K562 (cell line): Measurements from ENCODE around the gene PHEX. TPM values are rescaled to one million over a fixed set of nuclear protein-coding genes. Genes with fewer than 3 reads are reported as not detected.

ENCODE experiments used
- ATAC-seq: fragments of 200-7000 bp; cut with Tn5 transposase; 3 replicates; pipeline ENCODE4 v1.9.1; 2020; ENCODE audit warnings: moderate library complexity
- BruUV-seq: library from RNA; stranded (reverse); fragments of 400-500 nt; replicated peaks from 2 replicates; lab custom pipeline; 2021; lab: Mats Ljungman, UMichigan
- CTCF ChIA-PET: fragments of 300-600 bp; formaldehyde crosslinking; extraction: SDS; loops from one replicate; lab custom pipeline; 2021; ENCODE audit warnings: low intra/inter-chr PET ratio; lab: Yijun Ruan, JAX
- POLR2A ChIA-PET: fragments of 300-600, 350-650 bp; sonication (Branson Sonifier 250); formaldehyde crosslinking; extraction: SDS; loops from one replicate; lab custom pipeline; 2021; ENCODE audit warnings: antibody characterized with exemption, inconsistent platforms; lab: Yijun Ruan, JAX
- DNase-seq, 4 experiments: peaks; one replicate each; pipeline versions ENCODE4 v3.0.0 to v3.0.0-alpha.2; 2011 to 2018; ENCODE audit warnings: low spot score in 3 of 4, mixed read lengths in 3 of 4; ENCODE audit errors: extremely low read depth in 1 of 4
- FAIRE-seq: peaks from 2 replicates; lab custom pipeline; 2011; peaks lifted over from hg19 to GRCh38; lab: Jason Lieb, UNC
- H2AFZ ChIP-seq: 2 replicates; pipeline ENCODE4 v1.6.0; 2011; ENCODE audit warnings: low read depth, low read length, control low read depth, inconsistent platforms
- H3K27ac ChIP-seq: fragments of 200-600 bp; 3 replicates; pipeline ENCODE4 v1.8.0; 2011; ENCODE audit warnings: low read depth, mild to moderate bottlenecking, control low read depth, inconsistent platforms, low read length, moderate library complexity, mixed read lengths; ENCODE audit errors: extremely low read depth
- H3K27me3 ChIP-seq, 2 experiments: fragments of 300-600 bp in 1 of 2; 2 replicates in 1 of 2; 3 replicates in 1 of 2; pipeline versions ENCODE4 v1.6.0 to v1.8.0; 2011; ENCODE audit warnings: inconsistent platforms in 2 of 2, low read length in 2 of 2, mild to moderate bottlenecking in 1 of 2, mixed read lengths in 1 of 2, moderate library complexity in 1 of 2; ENCODE audit not compliant: control insufficient read depth in 2 of 2, insufficient read depth in 2 of 2
- H3K36me3 ChIP-seq: fragments of 300-600 bp; 3 replicates; pipeline ENCODE4 v1.8.0; 2011; ENCODE audit warnings: mild to moderate bottlenecking, low read length, inconsistent platforms; ENCODE audit not compliant: control insufficient read depth, insufficient read depth
- H3K4me1 ChIP-seq, 2 experiments: fragments of 200-600 bp in 1 of 2; replicated peaks in 1 of 2; 2 replicates in 1 of 2; 3 replicates in 1 of 2; pipeline versions ENCODE4 v1.5.1 to v1.8.0; 2011; ENCODE audit warnings: inconsistent platforms in 2 of 2, low read length in 2 of 2, mild to moderate bottlenecking in 1 of 2, mixed read lengths in 1 of 2, moderate library complexity in 1 of 2; ENCODE audit not compliant: control insufficient read depth in 2 of 2, insufficient read depth in 2 of 2
- H3K4me2 ChIP-seq: 2 replicates; pipeline ENCODE4 v1.6.1; 2011; ENCODE audit warnings: low read length, control low read depth, inconsistent platforms, mixed read lengths; ENCODE audit not compliant: insufficient read depth
- H3K4me3 ChIP-seq: fragments of 200-600 bp; sonication (generic), shearing (Covaris generic); 2 replicates; pipeline ENCODE4 v1.5.1; 2016; ENCODE audit warnings: control low read depth, inconsistent platforms
- H3K79me2 ChIP-seq: fragments of 200-600 bp; 3 replicates; pipeline ENCODE4 v1.8.0; 2011; ENCODE audit warnings: low read length, inconsistent platforms; ENCODE audit not compliant: control insufficient read depth, insufficient read depth
- H3K9ac ChIP-seq, 2 experiments: 2 replicates each; pipeline versions ENCODE4 v1.6.0 to v1.6.1; 2011; ENCODE audit warnings: low read depth in 2 of 2, low read length in 2 of 2, control low read depth in 1 of 2, inconsistent platforms in 1 of 2, mild to moderate bottlenecking in 1 of 2, mixed read lengths in 1 of 2; ENCODE audit not compliant: insufficient read depth in 1 of 2
- H3K9me1 ChIP-seq: one replicate; pipeline ENCODE4 v1.6.0; 2011; ENCODE audit warnings: inconsistent platforms, mild to moderate bottlenecking, low read length, moderate library complexity; ENCODE audit not compliant: control insufficient read depth, insufficient read depth
- H3K9me3 ChIP-seq: replicated peaks from 2 replicates; pipeline ENCODE4 v1.5.1; 2011; ENCODE audit warnings: low read depth, low read length, inconsistent platforms; ENCODE audit not compliant: control insufficient read depth, insufficient read depth
- H4K20me1 ChIP-seq: replicated peaks from 2 replicates; pipeline ENCODE4 v1.6.1; 2011; ENCODE audit warnings: low read length, inconsistent platforms, mixed read lengths; ENCODE audit not compliant: control insufficient read depth, insufficient read depth
- KDM2B ChIP-seq: fragments of 250-450 bp; sonication (Bioruptor Pico); IDR thresholded peaks from 2 replicates; pipeline ENCODE4 v1.8.0; 2021; ENCODE audit warnings: mild to moderate bottlenecking, moderate library complexity
- MYBL2 ChIP-seq, 2 experiments: fragments of 450-650 bp in 1 of 2; sonication (generic) in 1 of 2; formaldehyde crosslinking in 1 of 2; IDR thresholded peaks; 2 replicates each; pipeline versions ENCODE4 v1.6.1 to v1.8.1; 2017 to 2022; ENCODE audit warnings: borderline replicate concordance in 1 of 2, inconsistent platforms in 1 of 2, low read depth in 1 of 2, mild to moderate bottlenecking in 1 of 2, missing genetic modification reagents in 1 of 2, moderate library complexity in 1 of 2
- RAD21 ChIP-seq, 2 experiments: fragments of 250-450 bp in 1 of 2; fragments of 450-650 bp in 1 of 2; sonication (Bioruptor Pico) in 1 of 2; formaldehyde crosslinking in 1 of 2; IDR thresholded peaks in 1 of 2; conservative IDR thresholded peaks in 1 of 2; 2 replicates each; pipeline versions ENCODE4 v1.4.0 to v1.8.0; 2020 to 2022; ENCODE audit warnings: mild to moderate bottlenecking in 2 of 2, moderate library complexity in 1 of 2
- REST ChIP-seq, 2 experiments: fragments of 450-650 bp; formaldehyde crosslinking in 1 of 2; IDR thresholded peaks; 2 replicates each; pipeline versions ENCODE4 v1.4.0 to v1.6.1; 2014 to 2020; ENCODE audit warnings: mild to moderate bottlenecking in 2 of 2, borderline replicate concordance in 1 of 2, low read depth in 1 of 2
- WGBS: fragments of 100-300 bp; shearing (Covaris generic); methylation state at CpG from one replicate; pipeline ENCODE4 v1.1.6; 2016; ENCODE audit warnings: low coverage, mixed read lengths; ENCODE audit not compliant: insufficient coverage; ENCODE audit errors: missing lambda C conversion rate; 5-methylcytosine and 5-hydroxymethylcytosine counted together
- in situ Hi-C: fragments of 300-500 bp; cut with MboI; formaldehyde crosslinking; loops from 4 replicates; pipeline ENCODE4 v1.15.0; 2018; ENCODE audit warnings: inconsistent platforms, mixed read lengths
- intact Hi-C: fragments of 100-400 bp; cut with micrococcal nuclease; formaldehyde crosslinking; loops from 2 replicates; pipeline ENCODE4 v1.14.2; 2022
- polyA plus RNA-seq, 8 experiments: library from polyadenylated mRNA; depleted of rRNA in 4 of 8; stranded (reverse) in 5 of 8; unstranded in 3 of 8; fragments of >200 nt; fragmentation: Nextera tagmentation in 2 of 8; fragmentation: Illumina TruSeq in 1 of 8; extraction: Ambion mirVana in 2 of 8; extraction: Trizol in 1 of 8; gene quantifications; 2 replicates each; pipeline versions ENCODE4 v1.2.1 to v1.2.3, GENCODE V29; 2011 to 2014; ENCODE audit warnings: inconsistent platforms in 1 of 8, missing spikeins in 1 of 8
- total RNA-seq, 7 experiments: library from RNA; depleted of rRNA in 6 of 7; stranded (reverse); fragments of >200 nt in 6 of 7; fragmentation: Illumina TruSeq in 2 of 7; extraction: Trizol in 2 of 7; gene quantifications; 2 replicates each; pipeline versions ENCODE4 v1.2.1 to v1.2.3, GENCODE V29; 2011 to 2021; ENCODE audit warnings: low replicate concordance in 1 of 7

PHEX gene
- total and polyA plus RNA-seq, 9 of the 15 experiments (the other 6 are each of a cell fraction or from before 2014, with no cell fraction given) = 0.01 to 0.11 (median 0.04) TPM; not detected in 6

DNA sequence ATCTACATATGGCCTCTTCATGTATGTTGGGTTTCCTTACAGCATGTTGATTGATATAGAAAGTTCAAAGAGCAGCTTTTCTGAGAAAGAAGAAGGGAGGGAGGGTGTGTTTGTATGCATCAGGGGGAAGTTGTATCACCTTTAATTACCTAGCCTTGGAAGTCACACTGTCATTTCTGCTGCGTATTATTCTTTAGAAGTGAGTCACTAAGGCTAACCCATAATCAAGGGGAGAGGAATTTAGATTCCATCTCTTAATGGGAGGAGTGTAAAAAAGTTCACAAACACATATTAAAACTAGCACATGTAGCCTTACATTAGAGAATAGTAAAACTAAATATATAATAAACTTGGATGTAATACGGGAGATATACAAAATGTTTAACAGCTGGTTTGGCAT lies 154.0 kb downstream of the PHEX start:
- no peaks in the 10 kb centered on the region for H3K4me1 ChIP-seq
- FAIRE-seq = no peak
- BruUV-seq = no TSS peak
- H3K27ac ChIP-seq = no peak overlapping the region
- H3K4me3 ChIP-seq = no peak overlapping the region
- H4K20me1 ChIP-seq = no peaks in the 10 kb centered on the region
- no peak for DNase-seq
- no peaks in the 10 kb centered on the region for H3K36me3 ChIP-seq
- WGBS = 0% methylated on average over 2 of the region's 2 CpGs
- ATAC-seq = no peak
- no peak overlapping the region for H2AFZ ChIP-seq
- ChIA-PET POLR2A (no interaction called here), CTCF (no interaction called here)
- no peak overlapping the region for H3K9ac ChIP-seq
- H3K9me3 ChIP-seq = no peaks in the 10 kb centered on the region
- no peaks in the 10 kb centered on the region for H3K79me2 ChIP-seq
- no peaks in the 10 kb centered on the region for H3K9me1 ChIP-seq
- in situ Hi-C loops = no loop called here
- H3K4me2 ChIP-seq = no peak overlapping the region
- intact Hi-C loops = no loop called here
- no peaks in the 10 kb centered on the region for H3K27me3 ChIP-seq
- TF ChIP-seq MYBL2 (IDR thresholded peaks at IDR 0.05; ENCODE audit: low read depth) = no peak
- TF ChIP-seq MYBL2 (CRISPR knock-in tag; IDR thresholded peaks at IDR 0.05; ENCODE audit: borderline replicate concordance) = no peak
- TF ChIP-seq KDM2B (CRISPR knock-in tag) = no peak
- TF ChIP-seq, all 486 proteins: peak for 0

DNA sequence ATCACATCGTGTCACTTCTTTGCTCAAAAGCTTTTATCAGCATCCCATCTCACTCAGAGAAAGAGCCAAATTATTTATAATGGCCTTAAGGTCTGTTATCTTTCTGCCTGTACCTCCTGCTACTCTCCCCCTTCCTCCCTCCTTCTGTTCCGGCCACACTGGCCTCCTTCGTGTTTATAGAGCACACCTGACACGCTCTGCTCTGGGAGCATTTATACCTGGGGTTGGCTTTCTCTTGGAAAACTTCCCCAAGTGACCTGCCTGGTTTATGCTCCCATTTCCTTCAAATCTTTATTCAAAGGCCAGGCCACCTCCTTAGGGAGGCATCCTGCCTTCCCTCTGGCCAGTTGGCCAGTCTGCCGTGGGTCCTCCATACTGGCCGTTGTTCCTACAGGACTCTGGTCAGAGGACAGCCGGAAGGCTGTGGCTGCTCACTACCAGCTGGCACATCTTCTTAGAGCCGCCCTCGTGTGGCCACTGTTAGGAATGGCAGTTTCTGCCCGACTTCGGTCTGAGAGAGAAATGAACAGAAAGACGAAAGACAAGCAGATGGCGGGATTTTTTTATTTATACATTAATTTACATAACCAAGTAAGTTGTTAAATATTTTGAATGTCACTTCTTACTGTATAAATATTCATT lies 160.4 kb downstream of the PHEX start:
- peak; percentile 52 for FAIRE-seq
- no peaks in the 10 kb centered on the region for H3K79me2 ChIP-seq
- in situ Hi-C loops (no loop called here), intact Hi-C loops (loop anchor here (1.0 to 5.0 kb wide), 2 partner anchors 55 to 207 kb away; no protein-coding TSS in a partner anchor)
- H3K4me2 ChIP-seq = peak overlapping the region; percentile 3; the same call in 1 of the 2 replicates
- peak; percentile 32 to 63 (median 50) for DNase-seq
- ChIA-PET POLR2A (no interaction called here), CTCF (no interaction called here)
- H3K27me3 ChIP-seq = no peaks in the 10 kb centered on the region
- H3K9ac ChIP-seq = no peak overlapping the region
- H3K4me3 ChIP-seq = no peak overlapping the region
- H3K36me3 ChIP-seq = no peaks in the 10 kb centered on the region
- no TSS peak for BruUV-seq
- no peaks in the 10 kb centered on the region for H4K20me1 ChIP-seq
- no peaks in the 10 kb centered on the region for H3K4me1 ChIP-seq
- ATAC-seq = peak; percentile 90
- peak overlapping the region; percentile 2; the same call in 1 of the 2 replicates for H2AFZ ChIP-seq
- H3K27ac ChIP-seq = no peak overlapping the region
- WGBS = 1% methylated on average over 10 of the region's 13 CpGs
- no peaks in the 10 kb centered on the region for H3K9me1 ChIP-seq
- H3K9me3 ChIP-seq = no peaks in the 10 kb centered on the region
- TF ChIP-seq RAD21 (CRISPR knock-in tag; conservative IDR thresholded peaks at IDR 0.05 in 1 of 2, IDR thresholded peaks at IDR 0.05 in 1 of 2) = peak; percentile 45 to 54
- TF ChIP-seq REST (IDR thresholded peaks at IDR 0.05; ENCODE audit: borderline replicate concordance) = peak; percentile 43; the same call in 1 of the 2 replicates
- TF ChIP-seq REST (CRISPR knock-in tag; IDR thresholded peaks at IDR 0.05; ENCODE audit: low read depth) = no peak
